Measurements from ENCODE around the gene CLEC7A. TPM values are rescaled to one million over a fixed set of nuclear protein-coding genes. Genes with fewer than 3 reads are reported as not detected.

CLEC7A gene
- polyA plus RNA-seq, 1 donor from 2014 or later, result not detected

DNA sequence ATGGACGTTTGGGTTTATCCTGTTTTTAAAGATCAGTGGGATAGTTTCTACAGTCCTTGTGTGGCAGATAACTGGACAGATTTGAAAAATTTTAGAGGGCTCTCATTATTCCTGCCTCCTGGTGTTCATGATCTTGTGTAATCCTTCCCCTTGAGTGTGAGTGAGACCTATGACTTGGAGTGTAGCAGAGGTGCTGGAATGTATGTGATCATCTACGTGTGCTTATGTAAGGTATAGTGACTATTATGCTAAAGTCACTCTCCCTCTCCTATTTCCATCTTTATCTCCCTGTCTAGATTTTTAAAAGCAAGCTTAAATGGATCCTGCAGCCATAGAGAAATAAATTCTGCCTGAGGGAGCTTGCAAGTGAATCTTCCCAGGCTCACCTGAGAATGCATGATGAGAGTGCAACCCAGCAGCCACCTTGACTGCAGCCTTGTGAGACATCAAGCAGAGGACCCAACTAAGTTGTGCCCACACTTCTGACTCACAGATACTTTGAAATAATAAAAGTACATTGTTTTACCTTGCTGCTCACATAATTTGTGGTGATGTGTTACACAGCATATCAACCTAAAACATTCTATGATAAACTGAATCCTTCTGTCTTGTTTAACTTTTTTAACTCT, 45.1 kb upstream of the CLEC7A start:
- Histone ChIP-seq H3K9ac (ENCODE audit: low read length) (no peak overlapping the region), H3K9me2 (ENCODE audit: insufficient read depth, low read length) (no peaks in the 10 kb centered on the region), H2AFZ (ENCODE audit: low read depth, low read length) (no peak overlapping the region), H3K27ac (ENCODE audit: low read length) (no peak overlapping the region), H3F3A (ENCODE audit: insufficient read depth, low read length, poor library complexity, severe bottlenecking) (no peaks in the 10 kb centered on the region), H3K27me3 (ENCODE audit: insufficient read depth, low read depth, low read length) (no peaks in the 10 kb centered on the region), H3K4me2 (ENCODE audit: low read length) (no peak overlapping the region), H3K36me3 (ENCODE audit: insufficient read depth, low read length) (no peaks in the 10 kb centered on the region), H3K79me2 (replicated peaks; ENCODE audit: insufficient read depth, low read length) (no peaks in the 10 kb centered on the region), H3K4me3 (ENCODE audit: low read length) (no peak overlapping the region), H3K9me3 (ENCODE audit: low read length) (no peaks in the 10 kb centered on the region), H4K20me1 (ENCODE audit: insufficient read depth) (no peaks in the 10 kb centered on the region)
- TF ChIP-seq EZH2 (IDR thresholded peaks at IDR 0.05; ENCODE audit: borderline replicate concordance, insufficient read depth, low read length, poor library complexity, severe bottlenecking) (no peak), EP300 (conservative IDR thresholded peaks at IDR 0.05; ENCODE audit: poor library complexity, severe bottlenecking) (no peak), REST (IDR thresholded peaks at IDR 0.05; ENCODE audit: borderline replicate concordance) (no peak), TAF1 (IDR thresholded peaks at IDR 0.05; ENCODE audit: low read depth) (no peak), MXI1 (conservative IDR thresholded peaks at IDR 0.05; ENCODE audit: poor library complexity, severe bottlenecking) (no peak), SMC3 (conservative IDR thresholded peaks at IDR 0.05; ENCODE audit: poor library complexity) (no peak), RAD21 (conservative IDR thresholded peaks at IDR 0.05) (no peak), POLR2AphosphoS5 (IDR thresholded peaks at IDR 0.05) (no peak)
- TF ChIP-seq, protein P1, sequence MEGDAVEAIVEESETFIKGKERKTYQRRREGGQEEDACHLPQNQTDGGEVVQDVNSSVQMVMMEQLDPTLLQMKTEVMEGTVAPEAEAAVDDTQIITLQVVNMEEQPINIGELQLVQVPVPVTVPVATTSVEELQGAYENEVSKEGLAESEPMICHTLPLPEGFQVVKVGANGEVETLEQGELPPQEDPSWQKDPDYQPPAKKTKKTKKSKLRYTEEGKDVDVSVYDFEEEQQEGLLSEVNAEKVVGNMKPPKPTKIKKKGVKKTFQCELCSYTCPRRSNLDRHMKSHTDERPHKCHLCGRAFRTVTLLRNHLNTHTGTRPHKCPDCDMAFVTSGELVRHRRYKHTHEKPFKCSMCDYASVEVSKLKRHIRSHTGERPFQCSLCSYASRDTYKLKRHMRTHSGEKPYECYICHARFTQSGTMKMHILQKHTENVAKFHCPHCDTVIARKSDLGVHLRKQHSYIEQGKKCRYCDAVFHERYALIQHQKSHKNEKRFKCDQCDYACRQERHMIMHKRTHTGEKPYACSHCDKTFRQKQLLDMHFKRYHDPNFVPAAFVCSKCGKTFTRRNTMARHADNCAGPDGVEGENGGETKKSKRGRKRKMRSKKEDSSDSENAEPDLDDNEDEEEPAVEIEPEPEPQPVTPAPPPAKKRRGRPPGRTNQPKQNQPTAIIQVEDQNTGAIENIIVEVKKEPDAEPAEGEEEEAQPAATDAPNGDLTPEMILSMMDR (IDR thresholded peaks at IDR 0.05; ENCODE audit: poor library complexity, severe bottlenecking), result no peak

- Histone ChIP-seq H3K27me3 (ENCODE audit: insufficient read depth, low read depth, low read length) (no peaks in the 10 kb centered on the region), H3K9me3 (ENCODE audit: low read length) (no peaks in the 10 kb centered on the region), H3K9ac (ENCODE audit: low read length) (no peak within 1 kb of the TSS), H3K9me2 (ENCODE audit: insufficient read depth, low read length) (no peaks in the 10 kb centered on the region), H3K4me2 (ENCODE audit: low read length) (no peak within 1 kb of the TSS), H3F3A (ENCODE audit: insufficient read depth, low read length, poor library complexity, severe bottlenecking) (no peaks in the 10 kb centered on the region), H3K79me2 (replicated peaks; ENCODE audit: insufficient read depth, low read length) (no peaks in the 10 kb centered on the region), H3K4me3 (ENCODE audit: low read length) (no peak within 1 kb of the TSS), H3K27ac (ENCODE audit: low read length) (no peak within 1 kb of the TSS), H2AFZ (ENCODE audit: low read depth, low read length) (no peak within 1 kb of the TSS), H3K36me3 (ENCODE audit: insufficient read depth, low read length) (no peaks in the 10 kb centered on the region), H4K20me1 (ENCODE audit: insufficient read depth) (no peaks in the 10 kb centered on the region)
- TF ChIP-seq, protein P1 (IDR thresholded peaks at IDR 0.05; ENCODE audit: poor library complexity, severe bottlenecking), result no peak
- TF ChIP-seq POLR2AphosphoS5 (IDR thresholded peaks at IDR 0.05) (no peak), EZH2 (IDR thresholded peaks at IDR 0.05; ENCODE audit: borderline replicate concordance, insufficient read depth, low read length, poor library complexity, severe bottlenecking) (no peak), TAF1 (IDR thresholded peaks at IDR 0.05; ENCODE audit: low read depth) (no peak), REST (IDR thresholded peaks at IDR 0.05; ENCODE audit: borderline replicate concordance) (no peak), SMC3 (conservative IDR thresholded peaks at IDR 0.05; ENCODE audit: poor library complexity) (no peak), EP300 (conservative IDR thresholded peaks at IDR 0.05; ENCODE audit: poor library complexity, severe bottlenecking) (no peak), RAD21 (conservative IDR thresholded peaks at IDR 0.05) (no peak), MXI1 (conservative IDR thresholded peaks at IDR 0.05; ENCODE audit: poor library complexity, severe bottlenecking) (no peak)
Observed at GRCh38 chr12:10171973-10172728, 42.2 kb upstream of the CLEC7A start, which contains the start of gene OLR1. OLR1 (minus strand) TSS chr12:10172132; CDS start chr12:10172077, 55 bp downstream.

Data from neural cell (in vitro differentiated cells).